ENCODE measurements around the gene HSD17B12. TPM values are rescaled to one million over a fixed set of nuclear protein-coding genes. Genes with fewer than 3 reads are reported as not detected.
"Not testable (repeated sequence)": the region's sequence is repeated elsewhere in the genome, so short reads cannot be mapped to it uniquely, and the experiment has no call there.

Gene HSD17B12
- polyA plus RNA-seq, 1 donor (not counting 4 experiments of a cell fraction or from before 2014, with no cell fraction given) = 105 TPM

- TF ChIP-seq CTCF (optimal IDR thresholded peaks at IDR 0.05 in 1 of 3, IDR thresholded peaks at IDR 0.05 in 1 of 3, conservative IDR thresholded peaks at IDR 0.05 in 1 of 3; ENCODE audit: extremely low read depth in 1 of 3, insufficient read depth in 2 of 3, low read length in 3 of 3) (no peak), EZH2 (IDR thresholded peaks at IDR 0.05; ENCODE audit: low read length) (no peak)
- peaks cover 8 to 16% of the 10 kb centered on the region in 2 experiments for H3K36me3 ChIP-seq (ENCODE audit: control insufficient read depth in 2 of 2, extremely low read depth in 1 of 2, insufficient read depth in 2 of 2, low read length in 2 of 2)
Observed at GRCh38 chr11:43765194-43765593, 84.7 kb downstream of the HSD17B12 start.

GRCh38 chr11:43768654-43769053 is 88.1 kb downstream of the HSD17B12 start:
- H3K27me3 ChIP-seq (ENCODE audit: control insufficient read depth, extremely low read depth, insufficient read depth, low read length); H3K4me2 ChIP-seq (ENCODE audit: control insufficient read depth, extremely low read depth, insufficient read depth, low read depth, low read length); H3K9me3 ChIP-seq (ENCODE audit: control insufficient read depth, low read depth, low read length); H2AFZ ChIP-seq (ENCODE audit: control insufficient read depth, low read length); FAIRE-seq; H4K20me1 ChIP-seq (ENCODE audit: control insufficient read depth, extremely low read depth, insufficient read depth, low read length); H3K9ac ChIP-seq (ENCODE audit: control insufficient read depth, extremely low read depth, insufficient read depth, low read length); H3K9me1 ChIP-seq (ENCODE audit: control insufficient read depth, extremely low read depth, insufficient read depth, low read length); dilution Hi-C loops (cut with MboI; ENCODE audit: extremely low pct_ligation_motif_present, low sequenced_read_pairs); H3K36me3 ChIP-seq (ENCODE audit: control insufficient read depth in 2 of 2, extremely low read depth in 1 of 2, insufficient read depth in 2 of 2, low read length in 2 of 2); H3K4me1 ChIP-seq (ENCODE audit: control insufficient read depth, extremely low read depth, insufficient read depth, low read length); DNase-seq (ENCODE audit: low read depth, low spot score); H3K27ac ChIP-seq (ENCODE audit: control insufficient read depth, insufficient read depth, low read length); H3K4me3 ChIP-seq (ENCODE audit: control insufficient read depth in 2 of 3, extremely low read depth in 1 of 3, insufficient read depth in 2 of 3, low read depth in 1 of 3, low read length in 3 of 3): not testable (repeated sequence)
- H3K79me2 ChIP-seq (ENCODE audit: control insufficient read depth, insufficient read depth, low read length) = peaks cover 13% of the 10 kb centered on the region

More at GRCh38 chr11:43765194-43765593, 84.7 kb downstream of the HSD17B12 start:
- Histone ChIP-seq H4K20me1 (ENCODE audit: control insufficient read depth, extremely low read depth, insufficient read depth, low read length) (no peaks in the 10 kb centered on the region), H3K27me3 (ENCODE audit: control insufficient read depth, extremely low read depth, insufficient read depth, low read length) (no peaks in the 10 kb centered on the region), H3K4me2 (ENCODE audit: control insufficient read depth, extremely low read depth, insufficient read depth, low read depth, low read length) (no peak overlapping the region), H2AFZ (ENCODE audit: control insufficient read depth, low read length) (no peak overlapping the region), H3K9me3 (ENCODE audit: control insufficient read depth, low read depth, low read length) (no peaks in the 10 kb centered on the region), H3K4me1 (ENCODE audit: control insufficient read depth, extremely low read depth, insufficient read depth, low read length) (no peaks in the 10 kb centered on the region), H3K9me1 (ENCODE audit: control insufficient read depth, extremely low read depth, insufficient read depth, low read length) (no peaks in the 10 kb centered on the region), H3K27ac (ENCODE audit: control insufficient read depth, insufficient read depth, low read length) (no peak overlapping the region), H3K4me3 (ENCODE audit: control insufficient read depth in 2 of 3, extremely low read depth in 1 of 3, insufficient read depth in 2 of 3, low read depth in 1 of 3, low read length in 3 of 3) (no peak overlapping the region), H3K79me2 (ENCODE audit: control insufficient read depth, insufficient read depth, low read length) (peaks cover 9% of the 10 kb centered on the region), H3K9ac (ENCODE audit: control insufficient read depth, extremely low read depth, insufficient read depth, low read length) (no peak overlapping the region)
- no peak for DNase-seq (ENCODE audit: low read depth, low spot score)
- no peak for FAIRE-seq
- dilution Hi-C loops (cut with MboI; ENCODE audit: extremely low pct_ligation_motif_present, low sequenced_read_pairs) = no loop called here

- Histone ChIP-seq H3K9me1 (ENCODE audit: control insufficient read depth, extremely low read depth, insufficient read depth, low read length) (no peaks in the 10 kb centered on the region), H3K27me3 (ENCODE audit: control insufficient read depth, extremely low read depth, insufficient read depth, low read length) (no peaks in the 10 kb centered on the region), H3K4me3 (ENCODE audit: control insufficient read depth in 2 of 3, extremely low read depth in 1 of 3, insufficient read depth in 2 of 3, low read depth in 1 of 3, low read length in 3 of 3) (no peak overlapping the region), H3K36me3 (ENCODE audit: control insufficient read depth in 2 of 2, extremely low read depth in 1 of 2, insufficient read depth in 2 of 2, low read length in 2 of 2) (peaks cover 10 to 12% of the 10 kb centered on the region in 2 experiments), H3K9me3 (ENCODE audit: control insufficient read depth, low read depth, low read length) (no peaks in the 10 kb centered on the region), H3K4me1 (ENCODE audit: control insufficient read depth, extremely low read depth, insufficient read depth, low read length) (no peaks in the 10 kb centered on the region), H3K79me2 (ENCODE audit: control insufficient read depth, insufficient read depth, low read length) (peaks cover 19% of the 10 kb centered on the region), H3K4me2 (ENCODE audit: control insufficient read depth, extremely low read depth, insufficient read depth, low read depth, low read length) (no peak overlapping the region), H3K9ac (ENCODE audit: control insufficient read depth, extremely low read depth, insufficient read depth, low read length) (no peak overlapping the region), H3K27ac (ENCODE audit: control insufficient read depth, insufficient read depth, low read length) (no peak overlapping the region), H2AFZ (ENCODE audit: control insufficient read depth, low read length) (no peak overlapping the region), H4K20me1 (ENCODE audit: control insufficient read depth, extremely low read depth, insufficient read depth, low read length) (no peaks in the 10 kb centered on the region)
- DNase-seq (ENCODE audit: low read depth, low spot score) = no peak
- TF ChIP-seq EZH2 (IDR thresholded peaks at IDR 0.05; ENCODE audit: low read length) = no peak
- TF ChIP-seq CTCF (optimal IDR thresholded peaks at IDR 0.05 in 1 of 3, IDR thresholded peaks at IDR 0.05 in 1 of 3, conservative IDR thresholded peaks at IDR 0.05 in 1 of 3; ENCODE audit: extremely low read depth in 1 of 3, insufficient read depth in 2 of 3, low read length in 3 of 3) = no peak
- no peak for FAIRE-seq
- dilution Hi-C loops (cut with MboI; ENCODE audit: extremely low pct_ligation_motif_present, low sequenced_read_pairs) = no loop called here
Observed at GRCh38 chr11:43770173-43770572, 89.6 kb downstream of the HSD17B12 start.

Measured in keratinocyte (primary cell).